GM23248 (cell line): ENCODE measurements around the gene FRS3. TPM values are rescaled to one million over a fixed set of nuclear protein-coding genes. Genes with fewer than 3 reads are reported as not detected.

Experiments
- DNase-seq: peaks from one replicate; pipeline ENCODE4 v3.0.0-alpha.2; 2015
- H2AFZ ChIP-seq: fragments of 200-600 bp; sonication (generic); 2 replicates; pipeline ENCODE4 v1.6.1; 2016; ENCODE audit warnings: antibody characterized with exemption
- H3F3A ChIP-seq: fragments of 200-600 bp; sonication (generic); 2 replicates; pipeline ENCODE4 v1.6.1; 2016; ENCODE audit warnings: mild to moderate bottlenecking, antibody characterized with exemption, mixed run types; ENCODE audit not compliant: insufficient read depth
- H3K27ac ChIP-seq: fragments of 200-600 bp; sonication (generic); 2 replicates; pipeline ENCODE4 v1.5.1; 2016; ENCODE audit warnings: mild to moderate bottlenecking
- H3K27me3 ChIP-seq: fragments of 200-600 bp; sonication (generic); replicated peaks from 2 replicates; pipeline ENCODE4 v1.6.1; 2016; ENCODE audit warnings: mild to moderate bottlenecking; ENCODE audit not compliant: insufficient read depth
- H3K36me3 ChIP-seq: fragments of 200-600 bp; sonication (generic); 2 replicates; pipeline ENCODE4 v1.6.1; 2016; ENCODE audit warnings: low read depth, mild to moderate bottlenecking
- H3K4me1 ChIP-seq: fragments of 200-600 bp; sonication (generic); 2 replicates; pipeline ENCODE4 v1.6.1; 2016; ENCODE audit warnings: mild to moderate bottlenecking; ENCODE audit not compliant: insufficient read depth
- H3K4me2 ChIP-seq: fragments of 200-600 bp; sonication (generic); one replicate; pipeline ENCODE4 v1.6.1; 2016; ENCODE audit warnings: mild to moderate bottlenecking; ENCODE audit not compliant: unreplicated experiment
- H3K4me3 ChIP-seq: fragments of 200-600 bp; sonication (generic); 2 replicates; pipeline ENCODE4 v1.5.1; 2016; ENCODE audit warnings: mild to moderate bottlenecking
- H3K79me2 ChIP-seq: fragments of 200-600 bp; sonication (generic); 2 replicates; pipeline ENCODE4 v1.6.1; 2016; ENCODE audit warnings: mild to moderate bottlenecking; ENCODE audit not compliant: insufficient read depth
- H3K9ac ChIP-seq: fragments of 200-600 bp; sonication (generic); 2 replicates; pipeline ENCODE4 v1.6.1; 2016; ENCODE audit warnings: mild to moderate bottlenecking
- H3K9me2 ChIP-seq: fragments of 200-600 bp; sonication (generic); 2 replicates; pipeline ENCODE4 v1.6.1; 2016; ENCODE audit warnings: mixed run types, mild to moderate bottlenecking, moderate library complexity; ENCODE audit not compliant: insufficient read depth
- H3K9me3 ChIP-seq: fragments of 200-600 bp; sonication (generic); one replicate; pipeline ENCODE4 v1.6.1; 2017; ENCODE audit warnings: low read depth
- H4K20me1 ChIP-seq: fragments of 200-600 bp; sonication (generic); 2 replicates; pipeline ENCODE4 v1.6.0; 2016; ENCODE audit not compliant: insufficient read depth
- EZH2 ChIP-seq: fragments of 200-600 bp; sonication (generic); IDR thresholded peaks from 2 replicates; pipeline ENCODE4 v1.6.1; 2018; ENCODE audit warnings: antibody characterized with exemption, mild to moderate bottlenecking; ENCODE audit not compliant: insufficient read depth, poor library complexity, severe bottlenecking
- EZH2phosphoT487 ChIP-seq: fragments of 200-600 bp; sonication (generic); IDR thresholded peaks from 2 replicates; pipeline ENCODE4 v1.6.1; 2018; ENCODE audit warnings: antibody characterized with exemption, moderate library complexity, mild to moderate bottlenecking, low read depth; ENCODE audit not compliant: insufficient read depth
- WGBS, 2 experiments: methylation state at CpG; one replicate each; pipeline ENCODE4 v1.1.6; 2015 to 2017; ENCODE audit warnings: low lambda C conversion rate in 2 of 2, low coverage in 1 of 2; ENCODE audit errors: missing lambda C conversion rate in 2 of 2; 5-methylcytosine and 5-hydroxymethylcytosine counted together
- in situ Hi-C: fragments of 300-500 bp; cut with MboI; formaldehyde crosslinking; loops from 2 replicates; pipeline ENCODE4 v1.15.0; 2020
- polyA plus RNA-seq: library from polyadenylated mRNA; unstranded; fragments of >200 nt; fragmentation: Nextera tagmentation; extraction: Ambion mirVana; gene quantifications from 2 replicates; pipeline ENCODE4 v1.2.1, GENCODE V29; 2016
- total RNA-seq: library from RNA; depleted of rRNA; stranded (reverse); fragments of >200 nt; shearing (Covaris generic); gene quantifications from 2 replicates; pipeline ENCODE4 v1.2.3, GENCODE V29; 2014

The FRS3 gene
- total and polyA plus RNA-seq, 2 experiments from 2014 or later: 2.5 to 3.4 TPM

- no peak for TF ChIP-seq EZH2phosphoT487
- TF ChIP-seq EZH2: no peak
- DNase-seq: no peak
- Histone ChIP-seq H3K79me2 (no peaks in the 10 kb centered on the region), H3K27me3 (no peaks in the 10 kb centered on the region), H2AFZ (no peak overlapping the region), H3K9ac (no peak overlapping the region), H3F3A (no peaks in the 10 kb centered on the region), H3K4me3 (no peak overlapping the region), H3K36me3 (no peaks in the 10 kb centered on the region), H4K20me1 (no peaks in the 10 kb centered on the region), H3K4me1 (no peaks in the 10 kb centered on the region; the same call in 1 of the 2 replicates), H3K9me3 (no peaks in the 10 kb centered on the region), H3K27ac (no peak overlapping the region), H3K9me2 (no peaks in the 10 kb centered on the region), H3K4me2 (no peak overlapping the region)
- WGBS, 2 experiments: 80 to 83% methylated on average over 13 of the region's 13 CpGs
- in situ Hi-C loops: no loop called here
These were observed 39.1 kb downstream of the FRS3 start for GRCh38 chr6:41740366-41741162.

GRCh38 chr6:41739041-41739440 lies 40.7 kb downstream of the FRS3 start:
- H3K9me3 ChIP-seq: no peaks in the 10 kb centered on the region
- no peaks in the 10 kb centered on the region for H3K27me3 ChIP-seq
- no peaks in the 10 kb centered on the region for H3K9me2 ChIP-seq
- H3F3A ChIP-seq: no peaks in the 10 kb centered on the region
- no peak overlapping the region for H3K9ac ChIP-seq
- no peak overlapping the region for H3K27ac ChIP-seq
- H3K79me2 ChIP-seq: no peaks in the 10 kb centered on the region
- H2AFZ ChIP-seq: no peak overlapping the region
- no peak overlapping the region for H3K4me2 ChIP-seq
- no peaks in the 10 kb centered on the region; the same call in 1 of the 2 replicates for H3K4me1 ChIP-seq
- TF ChIP-seq EZH2phosphoT487 (no peak), EZH2 (no peak)
- 69 to 70% methylated on average over 4 of the region's 4 CpGs for WGBS, 2 experiments
- H3K36me3 ChIP-seq: no peaks in the 10 kb centered on the region
- DNase-seq: no peak
- in situ Hi-C loops: no loop called here
- H4K20me1 ChIP-seq: no peaks in the 10 kb centered on the region
- H3K4me3 ChIP-seq: no peak overlapping the region

DNA sequence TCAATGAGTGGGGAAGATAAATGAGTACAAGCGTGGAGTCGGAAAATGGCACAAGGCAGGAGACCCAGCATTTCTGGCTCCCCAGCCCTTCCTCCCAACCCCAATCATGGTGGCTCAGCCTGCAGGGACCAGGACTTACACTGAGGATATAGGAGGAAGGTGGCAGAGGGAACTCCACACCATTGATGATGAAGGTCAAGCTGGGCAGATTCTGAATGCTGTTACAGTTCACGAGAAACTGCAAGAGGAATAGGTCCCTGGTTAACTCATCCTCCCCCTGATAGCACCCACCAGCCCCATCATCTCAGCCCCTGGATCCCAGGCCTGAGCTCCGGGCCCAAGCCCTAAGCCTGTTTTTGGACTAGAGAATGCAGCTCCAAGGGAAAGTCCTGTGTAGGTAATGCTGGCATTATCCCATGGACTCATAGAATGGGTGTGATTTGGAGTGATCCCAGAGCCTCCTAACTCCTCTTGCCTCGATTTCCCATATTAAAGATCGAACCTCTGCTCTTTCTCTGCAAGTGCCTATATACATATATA lies 42.0 kb downstream of the FRS3 start:
- H3K36me3 ChIP-seq: no peaks in the 10 kb centered on the region
- no peak overlapping the region for H3K9ac ChIP-seq
- H3F3A ChIP-seq: 0 out of 2 replicates have a peak, but pooled peaks cover 4% of the 10 kb centered on the region
- H3K4me3 ChIP-seq: no peak overlapping the region
- no peak overlapping the region for H2AFZ ChIP-seq
- no peak overlapping the region for H3K4me2 ChIP-seq
- H3K9me3 ChIP-seq: no peaks in the 10 kb centered on the region
- no peak overlapping the region for H3K27ac ChIP-seq
- TF ChIP-seq EZH2 (no peak), EZH2phosphoT487 (no peak)
- H3K79me2 ChIP-seq: peaks cover 4% of the 10 kb centered on the region; the same call in 1 of the 2 replicates
- WGBS, 2 experiments: 64 to 69% methylated on average over 6 of the region's 6 CpGs
- H3K9me2 ChIP-seq: no peaks in the 10 kb centered on the region
- no peaks in the 10 kb centered on the region for H4K20me1 ChIP-seq
- peaks cover 6% of the 10 kb centered on the region for H3K4me1 ChIP-seq
- no peak for DNase-seq
- no peaks in the 10 kb centered on the region for H3K27me3 ChIP-seq
- in situ Hi-C loops: no loop called here

- peaks cover 7% of the 10 kb centered on the region for H3K4me1 ChIP-seq
- no peaks in the 10 kb centered on the region for H4K20me1 ChIP-seq
- no peak overlapping the region for H3K4me2 ChIP-seq
- DNase-seq: no peak
- no peak overlapping the region for H3K9ac ChIP-seq
- no peak overlapping the region for H3K27ac ChIP-seq
- no peaks in the 10 kb centered on the region for H3K9me2 ChIP-seq
- H3K79me2 ChIP-seq: peaks cover 7% of the 10 kb centered on the region; the same call in 1 of the 2 replicates
- no peaks in the 10 kb centered on the region for H3K27me3 ChIP-seq
- TF ChIP-seq EZH2 (no peak), EZH2phosphoT487 (no peak)
- H3K4me3 ChIP-seq: no peak overlapping the region
- H3K36me3 ChIP-seq: no peaks in the 10 kb centered on the region
- H3F3A ChIP-seq: 0 out of 2 replicates have a peak, but pooled peaks cover 4% of the 10 kb centered on the region
- WGBS, 2 experiments: 83 to 91% methylated on average over 12 to 13 of the region's 13 CpGs
- in situ Hi-C loops: no loop called here
- H3K9me3 ChIP-seq: no peaks in the 10 kb centered on the region
- no peak overlapping the region for H2AFZ ChIP-seq
These were observed 42.7 kb downstream of the FRS3 start for GRCh38 chr6:41736800-41737555.
